GM18867 (cell line): ENCODE data around the gene TUBA3C.
A peak's percentile ranks its signal among the peaks of the same experiment; 100 is the strongest.
"Not testable (repeated sequence)": the region's sequence is repeated elsewhere in the genome, so short reads cannot be mapped to it uniquely, and the experiment has no call there.

Source experiments
- ATAC-seq: cut with Tn5 transposase; IDR thresholded peaks from one replicate; pipeline ENCODE4 v1.9.1; 2021; ENCODE audit warnings: mild to moderate bottlenecking, moderate library complexity; ENCODE audit not compliant: unreplicated experiment

Gene TUBA3C

GRCh38 chr13:19181621-19182485 lies at the start of gene TUBA3C:
Gene TUBA3C (minus strand): TSS chr13:19181824. CDS start chr13:19181747, 77 bp downstream.
- no peak for ATAC-seq

DNA sequence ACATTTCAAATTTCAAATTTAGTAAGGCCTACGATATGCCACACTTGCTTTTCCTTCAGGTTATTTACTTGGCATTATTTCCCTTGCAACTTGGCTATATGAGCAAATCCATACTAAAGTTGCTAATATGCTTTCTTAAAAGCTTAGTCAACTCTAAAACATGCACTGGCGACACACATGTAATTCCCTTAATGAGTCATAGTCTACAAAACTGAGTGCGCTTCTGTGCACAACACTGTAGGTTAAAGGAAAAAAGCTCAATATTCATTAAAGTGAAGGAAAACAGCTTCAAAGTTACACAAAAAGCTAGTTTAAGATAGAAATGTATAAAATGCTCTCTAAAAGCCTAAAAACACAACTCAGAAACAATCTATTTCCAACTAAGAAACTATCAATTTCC lies 25.8 kb upstream of the TUBA3C start:
- not testable (repeated sequence) for ATAC-seq

- ATAC-seq: not testable (repeated sequence)
Measured at GRCh38 chr13:19192622-19193021, 11.0 kb upstream of the TUBA3C start.

DNA sequence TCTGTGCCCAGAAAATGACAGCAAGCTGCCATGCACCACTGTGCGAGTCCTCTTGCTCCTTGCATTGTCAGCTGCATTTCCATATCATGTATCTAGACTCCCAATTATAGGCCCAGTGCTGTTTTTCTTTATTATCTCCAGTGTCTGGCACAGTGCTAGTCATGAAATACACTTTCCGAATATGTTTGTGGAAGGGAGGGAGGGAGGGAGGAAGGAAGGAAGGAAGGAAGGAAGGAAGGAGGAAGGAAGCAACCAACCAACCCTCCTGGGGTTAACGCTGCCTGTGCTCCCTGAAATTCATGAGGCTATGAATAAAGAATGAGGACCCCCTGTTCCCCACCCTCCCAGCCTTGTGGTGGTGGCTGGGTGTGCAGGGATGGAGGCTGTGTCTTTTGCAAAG lies 8.3 kb upstream of the TUBA3C start:
- ATAC-seq: not testable (repeated sequence)

- not testable (repeated sequence) for ATAC-seq
Measured at GRCh38 chr13:19189368-19189767, 7.7 kb upstream of the TUBA3C start.

DNA sequence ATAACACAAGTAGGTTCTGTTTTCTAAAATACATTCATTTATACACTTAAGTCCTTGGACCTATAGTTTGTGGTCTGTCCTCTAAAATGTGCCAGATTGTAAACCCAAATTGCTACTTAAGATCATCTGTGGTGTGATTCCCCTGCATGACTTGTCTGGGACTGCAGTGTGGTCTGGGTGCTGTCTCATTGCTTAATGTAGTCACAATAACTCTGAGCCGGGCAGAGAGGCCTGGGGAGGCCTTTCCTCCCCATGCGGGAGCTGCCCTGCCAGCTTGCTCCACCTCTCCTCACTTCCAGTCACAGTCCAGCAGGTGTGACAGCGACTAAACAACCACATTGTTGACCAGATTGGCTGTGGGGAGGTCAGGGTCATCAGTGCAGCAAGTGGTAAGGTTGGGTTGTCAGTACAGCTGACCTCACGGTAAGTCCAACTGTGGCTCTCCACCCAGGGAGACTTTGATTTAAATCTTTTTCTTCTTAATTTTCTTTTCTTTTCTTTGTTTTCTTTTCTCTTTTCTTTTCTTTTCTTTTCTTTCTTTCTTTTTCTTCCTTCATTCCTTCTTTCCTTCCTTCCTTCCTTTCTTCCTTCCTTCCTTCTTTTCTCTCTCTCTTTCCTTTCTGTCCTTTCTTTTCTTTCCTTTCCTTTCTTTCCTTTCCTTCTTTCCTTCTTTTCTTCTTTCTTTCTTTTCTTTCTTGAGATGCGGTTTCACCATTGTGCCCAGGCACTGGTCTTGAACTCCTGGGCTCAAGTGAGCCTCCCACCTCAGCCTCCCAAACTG lies 4.4 kb upstream of the TUBA3C start:
- peak; percentile 76 for ATAC-seq

- ATAC-seq: peak; percentile 34
Measured at GRCh38 chr13:19185086-19185864, 3.7 kb upstream of the TUBA3C start.

DNA sequence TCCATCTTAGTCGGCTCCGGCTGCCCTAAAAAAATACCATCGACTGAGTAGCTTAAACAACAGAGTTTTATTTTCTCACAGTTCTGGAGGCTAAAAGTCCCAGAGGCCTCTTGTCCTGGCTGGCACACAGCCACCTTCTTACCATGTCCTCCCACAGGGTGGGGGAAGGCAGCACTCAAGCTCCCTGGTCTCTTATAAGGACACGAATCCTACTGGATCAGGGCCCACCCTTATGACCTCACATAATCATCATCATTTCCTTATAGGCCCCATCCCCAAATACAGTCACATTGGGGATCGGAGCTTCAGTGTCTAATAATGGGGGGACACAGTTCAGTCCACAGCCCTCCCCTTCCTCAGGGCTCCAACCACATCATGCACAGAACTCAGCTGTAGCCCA lies 2.6 kb upstream of the TUBA3C start:
- no peak for ATAC-seq

DNA sequence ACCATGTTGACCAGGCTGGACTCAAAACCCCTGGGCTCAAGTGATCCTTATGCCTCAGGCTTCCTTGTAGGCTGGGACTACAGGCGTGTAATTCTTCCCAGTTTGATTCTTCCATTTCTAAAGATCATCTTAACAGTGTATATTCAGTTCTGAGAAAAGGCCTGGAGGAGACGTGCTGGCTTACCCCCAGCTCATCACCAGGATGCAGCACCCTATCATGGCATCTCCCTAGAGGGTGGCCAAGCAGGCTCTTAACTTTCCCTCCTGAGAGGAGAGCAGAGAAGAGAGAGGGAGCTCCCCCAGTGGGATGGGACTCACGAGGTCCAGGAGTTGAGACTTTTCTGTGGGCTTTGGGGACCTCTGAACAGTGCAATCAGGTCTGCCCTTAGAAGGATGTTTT lies 2.1 kb upstream of the TUBA3C start:
- ATAC-seq: no peak

- no peak for ATAC-seq
Measured at GRCh38 chr13:19182536-19182935, 912 bp upstream of the TUBA3C start.

- no peak for ATAC-seq
Measured at GRCh38 chr13:19181021-19181620, 503 bp downstream of the TUBA3C start.

- no peak for ATAC-seq
Measured at GRCh38 chr13:19179916-19180315, 1.7 kb downstream of the TUBA3C start.

DNA sequence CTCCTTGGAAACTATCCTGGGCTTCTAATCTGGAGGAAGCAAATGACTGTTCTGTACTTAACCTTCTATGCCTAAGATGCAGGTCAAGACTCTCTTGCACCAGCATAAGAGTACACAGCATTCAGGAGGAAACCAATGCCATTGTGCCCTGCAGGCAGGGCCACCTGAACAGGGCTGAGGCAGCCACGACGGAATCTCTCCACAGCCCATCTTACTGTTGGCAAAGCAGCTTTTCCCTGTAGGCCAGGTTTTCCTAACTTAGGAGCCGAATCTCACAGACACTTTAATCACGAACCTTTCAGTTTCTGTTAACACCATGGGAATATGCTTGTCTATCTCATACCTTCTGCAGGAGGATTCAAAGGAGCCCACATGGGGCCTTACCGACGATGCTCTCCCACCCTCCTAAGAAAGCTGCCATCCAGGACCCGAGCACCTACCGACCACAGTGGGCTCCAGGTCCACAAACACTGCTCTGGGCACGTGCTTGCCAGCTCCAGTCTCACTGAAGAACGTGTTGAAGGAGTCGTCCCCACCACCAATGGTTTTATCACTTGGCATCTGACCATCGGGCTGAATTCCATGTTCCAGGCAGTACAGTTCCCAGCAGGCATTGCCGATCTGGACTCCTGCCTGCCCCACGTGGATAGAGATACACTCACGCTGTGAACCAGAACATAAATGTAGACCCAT lies 2.6 kb downstream of the TUBA3C start:
- no peak for ATAC-seq

GRCh38 chr13:19176981-19177776 lies 4.4 kb downstream of the TUBA3C start:
- ATAC-seq: not testable (repeated sequence)

- ATAC-seq: no peak
Measured at GRCh38 chr13:19173752-19174151, 7.9 kb downstream of the TUBA3C start.

- no peak for ATAC-seq
Measured at GRCh38 chr13:19172647-19173030, 9.0 kb downstream of the TUBA3C start.

GRCh38 chr13:19172007-19172646 lies 9.5 kb downstream of the TUBA3C start:
- no peak for ATAC-seq

DNA sequence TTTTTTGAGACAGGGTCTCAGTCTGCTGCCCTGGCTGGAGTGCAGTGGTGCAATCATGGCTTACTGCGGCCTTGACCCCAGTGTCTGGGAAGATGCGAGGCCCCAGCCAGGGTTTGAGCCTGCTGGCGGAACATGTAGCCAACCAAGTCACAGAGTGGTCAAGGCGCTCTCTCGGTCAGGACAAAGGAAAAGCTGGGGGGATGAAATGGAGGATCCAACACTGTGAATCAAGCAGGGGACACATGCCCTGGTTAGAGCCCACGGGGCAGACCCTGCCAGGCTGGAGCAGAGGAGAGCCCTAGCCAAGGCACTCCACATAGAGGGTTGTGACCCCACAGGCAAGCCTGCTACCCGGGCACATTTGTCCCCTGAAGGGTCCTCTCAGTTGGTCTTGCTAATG lies 10.1 kb downstream of the TUBA3C start:
- no peak for ATAC-seq

DNA sequence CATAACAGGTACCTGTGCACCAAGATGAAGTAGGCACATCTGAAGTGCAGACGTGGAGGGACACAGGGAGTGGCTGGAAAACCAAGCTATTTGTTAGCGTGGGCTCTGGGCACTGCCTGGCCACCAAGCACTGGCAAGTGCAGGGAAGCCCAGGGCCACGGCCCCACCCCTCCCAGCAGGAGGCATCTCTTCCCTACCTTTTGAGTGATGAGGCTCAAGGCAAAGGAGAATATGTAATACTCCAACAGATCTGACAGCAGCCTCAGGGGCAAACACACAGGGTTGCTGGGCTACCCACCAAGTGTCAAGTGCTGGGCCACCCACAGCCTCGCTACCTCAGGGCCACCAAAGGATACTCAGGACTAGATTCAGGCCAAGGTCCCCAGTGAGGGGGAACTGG lies 11.6 kb downstream of the TUBA3C start:
- ATAC-seq: no peak
